Measurements from ENCODE around the gene DENND2D. TPM values are rescaled to one million over a fixed set of nuclear protein-coding genes. Genes with fewer than 3 reads are reported as not detected.
A peak's percentile ranks its signal among the peaks of the same experiment; 100 is the strongest.

DENND2D gene
- total and polyA plus RNA-seq, 10 of the 15 experiments (the other 5 are each of a cell fraction or from before 2014, with no cell fraction given) = 149 to 375 (median 172) TPM

- TF ChIP-seq POU2F2 (IDR thresholded peaks at IDR 0.05; ENCODE audit: borderline replicate concordance, low read depth, low read length) (0 out of 3 replicates have a peak, but pooled peaks have one; percentile 4), IKZF1 (conservative IDR thresholded peaks at IDR 0.05) (peak; percentile 61), SPI1 (IDR thresholded peaks at IDR 0.05; ENCODE audit: borderline replicate concordance, insufficient read depth, low read depth, low read length) (peak; percentile 46; the same call in 1 of the 2 replicates), TAF1 (IDR thresholded peaks at IDR 0.05; ENCODE audit: borderline replicate concordance, low read depth, low read length) (0 out of 2 replicates have a peak, but pooled peaks have one; percentile 31), POLR2A (IDR thresholded peaks at IDR 0.05; ENCODE audit: low read depth, low read length) (peak; percentile 65), E4F1 (IDR thresholded peaks at IDR 0.05; ENCODE audit: borderline replicate concordance, partially characterized antibody) (peak; percentile 33), MXI1 (IDR thresholded peaks at IDR 0.05; ENCODE audit: low read depth, low read length) (peak; percentile 15; the same call in 1 of the 2 replicates), ZSCAN29 (IDR thresholded peaks at IDR 0.05) (no peak), ATF7 (IDR thresholded peaks at IDR 0.05; ENCODE audit: low read depth) (no peak), ZNF24 (IDR thresholded peaks at IDR 0.05) (peak; percentile 91), IKZF2 (IDR thresholded peaks at IDR 0.05) (peak; percentile 95), PAX5 (IDR thresholded peaks at IDR 0.05; ENCODE audit: borderline replicate concordance, low read depth, low read length) (peak; percentile 30; the same call in 1 of the 2 replicates), NBN (IDR thresholded peaks at IDR 0.05) (peak; percentile 78), RELA (IDR thresholded peaks at IDR 0.05; ENCODE audit: borderline replicate concordance, partially characterized antibody) (peak; percentile 22), CEBPZ (IDR thresholded peaks at IDR 0.05; ENCODE audit: low read depth, low read length) (no peak), CHD1 (IDR thresholded peaks at IDR 0.05; ENCODE audit: low read depth, low read length) (no peak), CBX3 (IDR thresholded peaks at IDR 0.05; ENCODE audit: borderline replicate concordance, low read depth) (no peak), SIX5 (IDR thresholded peaks at IDR 0.05; ENCODE audit: low read depth, low read length, severe bottlenecking) (no peak), MLLT1 (IDR thresholded peaks at IDR 0.05) (peak; percentile 92; the same call in 1 of the 2 replicates), SMC3 (IDR thresholded peaks at IDR 0.05; ENCODE audit: borderline replicate concordance, low read length) (peak; percentile 18; the same call in 1 of the 2 replicates)
These were observed 2.5 kb upstream of the DENND2D start (continued) for GRCh38 chr1:111202707-111203623.
